Stimulated activated CD4-positive, alpha-beta T cell treated with anti-CD3 and anti-CD28 coated beads, Interleukin-2, amount 100 ng/mL, for 4 hours (primary cell): ENCODE results near the gene ACTN2.
A peak's percentile ranks its signal among the peaks of the same experiment; 100 is the strongest.
"Not testable (repeated sequence)": the region's sequence is repeated elsewhere in the genome, so short reads cannot be mapped to it uniquely, and the experiment has no call there.

ENCODE experiments used
- DNase-seq: peaks from one replicate; pipeline ENCODE4 v3.0.0-alpha.2; 2020; ENCODE audit warnings: low read depth

The ACTN2 gene

GRCh38 chr1:236685917-236686814 lies at the start of gene ACTN2:
TSS of gene ACTN2 (plus strand) at chr1:236686499. CDS start at chr1:236686674, 175 bp downstream.
- DNase-seq = peak; percentile 40

- DNase-seq = no peak
These were observed 47.4 kb upstream of the ACTN2 start for GRCh38 chr1:236638945-236639344.

GRCh38 chr1:236639686-236640085 lies 46.6 kb upstream of the ACTN2 start:
- DNase-seq = no peak

- no peak for DNase-seq
These were observed 43.5 kb upstream of the ACTN2 start for GRCh38 chr1:236642763-236643162.

GRCh38 chr1:236645016-236645680 lies 41.2 kb upstream of the ACTN2 start:
- no peak for DNase-seq

- DNase-seq = no peak
These were observed 31.8 kb upstream of the ACTN2 start for GRCh38 chr1:236654511-236654910.

- DNase-seq = no peak
These were observed 31.3 kb upstream of the ACTN2 start for GRCh38 chr1:236654957-236655356.

- DNase-seq = no peak
These were observed 28.9 kb upstream of the ACTN2 start for GRCh38 chr1:236657398-236657797.

GRCh38 chr1:236659792-236660587 lies 26.3 kb upstream of the ACTN2 start:
- DNase-seq = no peak

- DNase-seq = no peak
These were observed 22.4 kb upstream of the ACTN2 start for GRCh38 chr1:236663934-236664333.

GRCh38 chr1:236668909-236669308 lies 17.4 kb upstream of the ACTN2 start:
- DNase-seq = not testable (repeated sequence)

- no peak for DNase-seq
These were observed 16.2 kb upstream of the ACTN2 start for GRCh38 chr1:236670060-236670459.

- no peak for DNase-seq
These were observed 12.9 kb upstream of the ACTN2 start for GRCh38 chr1:236673289-236673919.

- DNase-seq = no peak
These were observed 8.6 kb upstream of the ACTN2 start for GRCh38 chr1:236677641-236678235.

GRCh38 chr1:236681219-236681618 lies 5.1 kb upstream of the ACTN2 start:
- DNase-seq = no peak

- no peak for DNase-seq
These were observed 938 bp upstream of the ACTN2 start for GRCh38 chr1:236685205-236685916.

GRCh38 chr1:236686815-236687160 lies 489 bp downstream of the ACTN2 start:
- DNase-seq = no peak

- no peak for DNase-seq
These were observed 974 bp downstream of the ACTN2 start for GRCh38 chr1:236687273-236687672.

- DNase-seq = no peak
These were observed 2.4 kb downstream of the ACTN2 start for GRCh38 chr1:236688705-236689104.

GRCh38 chr1:236689713-236690569 lies 3.6 kb downstream of the ACTN2 start:
- no peak for DNase-seq
